ENCODE data around the gene TXNL4A.

TXNL4A gene

DNA sequence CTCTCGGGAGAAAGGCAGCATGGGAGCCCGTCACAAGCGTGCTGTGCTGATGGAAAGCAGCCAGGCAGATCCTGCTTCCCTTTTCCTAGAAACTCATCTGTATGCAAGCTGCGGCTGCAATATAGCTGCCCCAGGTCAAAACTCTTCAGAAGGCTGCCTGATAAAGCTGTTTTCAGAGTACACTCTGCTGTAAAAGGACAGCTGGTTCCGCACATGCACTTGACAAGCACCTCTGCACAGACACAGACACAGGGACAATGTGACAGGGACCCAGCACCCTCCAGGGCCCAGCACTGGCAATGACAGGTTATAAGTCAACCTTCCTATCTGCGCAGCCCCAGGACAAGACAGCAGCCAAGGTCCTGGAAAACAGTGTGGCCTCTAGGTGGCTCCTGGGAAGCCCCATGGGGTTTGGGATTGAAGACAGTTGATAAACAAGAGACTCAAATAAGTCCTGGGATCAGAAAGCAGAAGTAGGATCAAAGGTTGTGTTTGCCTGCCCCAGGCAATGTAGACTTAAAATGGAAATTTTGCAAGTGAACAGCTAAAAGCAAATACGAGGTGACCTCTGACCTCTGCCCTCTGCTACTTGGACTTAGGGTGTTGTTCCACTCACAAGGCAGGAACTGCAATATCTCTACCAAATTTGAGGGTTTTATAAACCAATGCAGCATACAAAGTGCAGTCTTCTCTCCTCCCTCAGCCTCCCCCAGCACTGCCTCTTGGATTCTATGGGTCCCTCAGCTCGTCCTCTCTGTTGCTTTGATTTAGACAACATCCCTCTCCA is 53.9 kb downstream of the TXNL4A start:
- Histone ChIP-seq H3K9me3 (ENCODE audit: control insufficient read depth, low read length) (peaks cover 24% of the 10 kb centered on the region), H3K4me1 (ENCODE audit: control insufficient read depth, insufficient read depth, low read length, poor library complexity, severe bottlenecking) (no peaks in the 10 kb centered on the region), H3K27ac (ENCODE audit: low read depth, low read length, severe bottlenecking) (no peak overlapping the region), H3K36me3 (ENCODE audit: control insufficient read depth, insufficient read depth, low read length) (peaks cover 48% of the 10 kb centered on the region), H3K4me3 (ENCODE audit: extremely low read depth, insufficient read depth, low read length, poor library complexity, severe bottlenecking) (no peak overlapping the region)
- WGBS, 2 experiments (ENCODE audit: insufficient coverage in 2 of 2): 90 to 93% methylated on average over 7 to 8 of the region's 8 CpGs

DNA sequence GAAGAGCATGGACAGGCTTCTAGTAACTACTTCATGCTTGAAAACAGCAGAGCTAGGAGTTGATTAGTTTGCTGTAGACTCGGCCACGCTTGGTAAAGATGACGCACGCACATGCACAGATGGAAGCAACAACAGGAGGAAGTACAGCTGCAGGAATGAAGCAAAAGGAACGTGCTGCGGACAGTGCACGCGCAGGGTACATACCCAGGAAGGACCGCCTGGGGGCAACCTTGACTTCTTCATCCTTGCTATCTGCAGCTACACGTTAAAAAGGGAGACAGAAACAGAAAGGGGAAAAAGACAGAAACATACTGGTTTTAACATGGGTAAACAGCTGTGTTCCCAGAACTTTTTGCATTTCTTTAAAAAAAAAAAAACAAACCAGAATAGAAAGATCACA is 54.6 kb downstream of the TXNL4A start:
- H3K4me3 ChIP-seq (ENCODE audit: extremely low read depth, insufficient read depth, low read length, poor library complexity, severe bottlenecking): no peak overlapping the region
- H3K27ac ChIP-seq (ENCODE audit: low read depth, low read length, severe bottlenecking): no peak overlapping the region
- H3K9me3 ChIP-seq (ENCODE audit: control insufficient read depth, low read length): peaks cover 28% of the 10 kb centered on the region
- H3K36me3 ChIP-seq (ENCODE audit: control insufficient read depth, insufficient read depth, low read length): peaks cover 55% of the 10 kb centered on the region
- 72 to 79% methylated on average over 7 to 9 of the region's 10 CpGs for WGBS, 2 experiments (ENCODE audit: insufficient coverage in 2 of 2)
- no peaks in the 10 kb centered on the region for H3K4me1 ChIP-seq (ENCODE audit: control insufficient read depth, insufficient read depth, low read length, poor library complexity, severe bottlenecking)

DNA sequence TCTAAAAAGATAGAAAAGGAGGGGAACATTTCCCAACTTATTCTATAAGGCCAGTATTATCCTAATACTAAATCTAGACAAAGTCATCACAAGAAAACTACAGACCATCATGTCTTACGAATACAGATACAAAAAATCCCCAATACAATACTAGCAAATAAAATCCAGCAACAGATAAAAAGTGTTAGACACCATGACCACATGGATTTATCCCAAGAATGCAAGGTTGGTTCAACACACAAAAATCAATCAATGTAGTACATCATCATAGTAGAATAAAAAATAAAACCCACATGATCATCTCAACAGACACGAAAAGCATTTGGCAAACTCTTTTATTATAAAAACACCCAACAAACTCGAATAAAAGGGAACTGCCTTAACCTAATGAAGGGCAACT is 55.5 kb downstream of the TXNL4A start:
- WGBS, 2 experiments (ENCODE audit: insufficient coverage in 2 of 2): 83% methylated on average over 1 of the region's 3 CpGs; no CpG with 5 or more reads in 1 of the 2 experiments
- peaks cover 51% of the 10 kb centered on the region for H3K36me3 ChIP-seq (ENCODE audit: control insufficient read depth, insufficient read depth, low read length)
- H3K9me3 ChIP-seq (ENCODE audit: control insufficient read depth, low read length): peaks cover 28% of the 10 kb centered on the region
- no peak overlapping the region for H3K27ac ChIP-seq (ENCODE audit: low read depth, low read length, severe bottlenecking)
- H3K4me3 ChIP-seq (ENCODE audit: extremely low read depth, insufficient read depth, low read length, poor library complexity, severe bottlenecking): no peak overlapping the region
- no peaks in the 10 kb centered on the region for H3K4me1 ChIP-seq (ENCODE audit: control insufficient read depth, insufficient read depth, low read length, poor library complexity, severe bottlenecking)

DNA sequence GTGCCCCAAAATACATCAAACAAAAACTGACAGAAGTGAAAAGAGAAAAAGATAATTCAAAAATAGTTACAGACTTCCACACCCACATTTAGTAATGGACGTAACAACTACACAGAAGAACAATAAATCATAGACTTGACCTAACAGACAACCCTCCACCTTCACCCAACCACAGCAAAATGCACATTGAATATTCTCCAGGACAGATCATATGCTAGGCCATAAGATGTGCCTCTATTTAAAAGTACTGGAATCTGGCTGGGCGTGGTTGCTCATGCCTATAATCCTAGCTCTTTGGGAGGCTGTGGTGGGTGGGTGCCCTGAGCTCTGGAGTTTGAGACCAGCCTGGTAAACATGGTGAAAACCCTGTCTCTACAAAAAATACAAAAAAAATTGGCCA is 56.9 kb downstream of the TXNL4A start:
- Histone ChIP-seq H3K9me3 (ENCODE audit: control insufficient read depth, low read length) (peaks cover 24% of the 10 kb centered on the region), H3K4me3 (ENCODE audit: extremely low read depth, insufficient read depth, low read length, poor library complexity, severe bottlenecking) (no peak overlapping the region), H3K36me3 (ENCODE audit: control insufficient read depth, insufficient read depth, low read length) (peaks cover 52% of the 10 kb centered on the region), H3K27ac (ENCODE audit: low read depth, low read length, severe bottlenecking) (no peak overlapping the region), H3K4me1 (ENCODE audit: control insufficient read depth, insufficient read depth, low read length, poor library complexity, severe bottlenecking) (no peaks in the 10 kb centered on the region)
- WGBS, 2 experiments (ENCODE audit: insufficient coverage in 2 of 2): 93% methylated on average over 2 of the region's 2 CpGs; no CpG with 5 or more reads in 1 of the 2 experiments

DNA sequence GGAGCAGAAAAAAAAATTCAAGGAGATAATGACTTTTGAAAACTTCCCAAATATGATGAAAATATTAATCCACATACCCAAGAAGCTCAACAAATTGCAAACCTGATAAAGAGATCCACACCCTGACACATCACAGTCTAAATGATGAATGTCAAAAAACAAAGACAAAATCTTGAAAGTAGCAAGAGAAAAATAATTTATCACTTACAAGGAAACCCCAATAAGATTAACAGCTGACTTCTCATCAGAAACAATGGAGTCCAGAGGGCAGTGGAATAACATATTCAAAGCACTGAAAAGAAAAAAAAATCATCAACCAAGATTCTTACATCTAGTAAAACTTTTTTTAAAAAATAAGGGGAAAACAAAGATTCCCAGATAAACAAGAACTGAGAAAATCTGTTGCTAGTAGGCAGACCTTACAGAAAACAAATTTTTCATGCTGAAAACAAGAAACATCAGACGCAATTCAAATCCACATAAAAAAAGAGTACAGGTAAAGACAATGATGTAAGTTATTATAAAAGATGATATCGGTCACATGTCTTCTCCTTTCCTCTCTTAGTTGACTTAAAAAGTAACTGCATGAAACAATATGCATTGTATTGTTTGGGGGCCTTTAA is 58.2 kb downstream of the TXNL4A start:
- no CpG with 5 or more reads among the region's 2 CpGs for WGBS, 2 experiments (ENCODE audit: insufficient coverage in 2 of 2)
- Histone ChIP-seq H3K27ac (ENCODE audit: low read depth, low read length, severe bottlenecking) (no peak overlapping the region), H3K36me3 (ENCODE audit: control insufficient read depth, insufficient read depth, low read length) (peaks cover 44% of the 10 kb centered on the region), H3K4me3 (ENCODE audit: extremely low read depth, insufficient read depth, low read length, poor library complexity, severe bottlenecking) (no peak overlapping the region), H3K9me3 (ENCODE audit: control insufficient read depth, low read length) (peaks cover 20% of the 10 kb centered on the region), H3K4me1 (ENCODE audit: control insufficient read depth, insufficient read depth, low read length, poor library complexity, severe bottlenecking) (no peaks in the 10 kb centered on the region)

DNA sequence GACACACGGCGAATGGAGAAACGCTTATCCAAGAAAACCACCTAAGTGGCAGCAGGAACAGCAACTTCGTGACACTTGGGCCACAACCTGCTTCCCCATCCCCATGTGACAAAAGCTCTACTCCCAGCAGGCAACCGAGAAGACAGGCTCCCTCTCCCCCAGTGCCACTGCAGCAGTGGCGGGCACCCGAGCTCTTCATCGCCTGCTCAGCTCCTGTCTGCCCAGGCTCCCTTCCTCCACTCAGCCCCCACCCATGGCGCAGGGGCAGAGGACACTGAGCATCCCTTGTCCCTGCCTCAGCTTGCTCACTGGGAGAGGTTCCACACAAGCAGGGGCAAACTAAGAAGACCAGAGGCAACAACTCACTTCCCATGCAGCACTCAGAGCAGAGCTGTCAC is 59.8 kb downstream of the TXNL4A start:
- no peaks in the 10 kb centered on the region for H3K4me1 ChIP-seq (ENCODE audit: control insufficient read depth, insufficient read depth, low read length, poor library complexity, severe bottlenecking)
- peaks cover 20% of the 10 kb centered on the region for H3K9me3 ChIP-seq (ENCODE audit: control insufficient read depth, low read length)
- WGBS, 2 experiments (ENCODE audit: insufficient coverage in 2 of 2): 96 to 97% methylated on average over 9 of the region's 9 CpGs
- H3K4me3 ChIP-seq (ENCODE audit: extremely low read depth, insufficient read depth, low read length, poor library complexity, severe bottlenecking): no peak overlapping the region
- peaks cover 48% of the 10 kb centered on the region for H3K36me3 ChIP-seq (ENCODE audit: control insufficient read depth, insufficient read depth, low read length)
- no peak overlapping the region for H3K27ac ChIP-seq (ENCODE audit: low read depth, low read length, severe bottlenecking)

DNA sequence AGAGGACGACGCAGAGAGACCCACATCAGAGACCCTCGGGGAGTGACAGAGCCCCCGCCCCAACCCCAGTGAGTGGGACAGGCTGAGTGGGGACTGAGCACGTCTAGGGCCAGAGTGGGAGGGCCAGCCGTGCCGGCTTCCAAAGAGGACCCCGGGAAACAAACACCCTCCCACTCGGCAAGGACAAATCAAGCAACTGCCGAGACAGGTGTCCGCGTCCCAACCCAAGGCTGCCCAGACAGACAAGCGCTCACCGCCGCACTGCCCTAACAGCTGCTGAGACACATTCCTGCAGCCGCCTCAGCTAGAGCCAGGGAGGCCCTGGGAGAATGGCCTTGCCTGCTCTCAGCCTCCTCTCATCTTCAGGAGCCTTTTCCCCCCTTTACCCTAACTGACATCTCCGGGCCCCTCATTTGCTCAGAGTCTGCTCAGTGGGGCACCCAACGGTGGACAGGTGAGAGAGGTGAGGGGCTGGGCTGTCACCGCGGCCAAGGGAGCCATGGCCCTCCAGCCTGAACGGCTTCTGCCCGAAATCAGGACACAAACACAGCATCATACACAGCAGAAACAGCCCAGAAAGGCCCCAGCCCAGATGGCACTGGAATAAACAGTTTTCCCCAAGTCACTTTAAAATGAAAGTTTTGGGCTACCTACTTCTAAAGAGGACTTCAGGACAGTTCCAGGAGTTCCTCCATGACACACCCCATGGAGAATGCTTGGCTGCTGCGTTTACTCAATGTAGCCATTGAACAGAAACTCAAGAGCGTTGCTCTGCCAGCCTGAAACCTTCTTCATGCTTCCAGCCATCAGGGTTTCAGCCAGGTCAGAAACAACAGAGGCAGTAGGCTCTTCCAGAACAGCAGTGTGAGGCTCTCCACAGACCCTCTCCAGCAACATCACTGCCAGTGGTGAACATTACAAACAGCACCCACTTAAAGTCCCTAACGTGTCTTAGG is 60.5 kb downstream of the TXNL4A start:
- Histone ChIP-seq H3K36me3 (ENCODE audit: control insufficient read depth, insufficient read depth, low read length) (peaks cover 51% of the 10 kb centered on the region), H3K4me1 (ENCODE audit: control insufficient read depth, insufficient read depth, low read length, poor library complexity, severe bottlenecking) (no peaks in the 10 kb centered on the region), H3K4me3 (ENCODE audit: extremely low read depth, insufficient read depth, low read length, poor library complexity, severe bottlenecking) (no peak overlapping the region), H3K27ac (ENCODE audit: low read depth, low read length, severe bottlenecking) (no peak overlapping the region), H3K9me3 (ENCODE audit: control insufficient read depth, low read length) (peaks cover 20% of the 10 kb centered on the region)
- WGBS, 2 experiments (ENCODE audit: insufficient coverage in 2 of 2): 86 to 87% methylated on average over 20 to 23 of the region's 25 CpGs

DNA sequence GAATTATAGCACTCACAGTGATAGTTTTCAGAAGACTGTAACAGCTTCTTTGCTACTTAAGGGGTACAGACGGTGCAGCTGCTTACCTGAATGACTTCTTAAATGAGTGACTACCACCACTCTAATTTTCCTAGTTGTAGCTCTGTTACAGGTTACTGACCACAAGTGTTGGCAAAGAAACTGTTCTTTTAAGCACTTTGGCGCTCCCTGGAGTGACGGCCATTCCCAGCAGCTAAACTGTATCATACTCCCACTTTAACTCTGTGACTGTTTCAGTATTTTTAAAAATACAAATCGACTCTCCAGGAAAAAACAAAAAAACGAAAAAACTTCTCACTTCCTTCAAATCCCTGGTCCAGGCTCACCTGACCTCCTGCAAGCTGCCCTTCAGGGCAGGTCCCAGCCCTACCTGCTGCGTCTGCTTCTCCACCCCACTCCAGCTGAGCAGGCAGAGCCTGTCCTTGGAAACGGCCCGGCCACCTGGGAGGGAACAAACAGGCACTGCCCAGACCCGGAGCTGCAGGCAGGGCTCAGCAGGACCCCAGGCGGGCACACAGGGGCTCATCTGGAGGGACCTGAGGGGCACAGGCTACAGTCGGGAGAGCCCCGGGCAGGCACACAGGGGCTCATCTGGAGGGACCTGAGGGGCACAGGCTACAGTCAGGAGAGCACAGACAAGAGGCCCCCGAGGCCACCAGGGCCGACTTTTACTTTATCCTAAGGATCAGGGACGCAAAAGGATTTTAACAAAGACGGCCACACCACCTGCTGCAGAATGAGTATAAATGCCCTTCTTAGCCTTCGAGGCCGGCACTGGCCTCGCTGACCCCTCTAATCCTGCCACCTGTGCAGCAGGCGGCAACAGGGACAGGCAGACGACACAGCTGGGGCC is 61.4 kb downstream of the TXNL4A start:
- no peak overlapping the region for H3K27ac ChIP-seq (ENCODE audit: low read depth, low read length, severe bottlenecking)
- WGBS, 2 experiments (ENCODE audit: insufficient coverage in 2 of 2): 86% methylated on average over 20 of the region's 21 CpGs
- H3K9me3 ChIP-seq (ENCODE audit: control insufficient read depth, low read length): peaks cover 20% of the 10 kb centered on the region
- peaks cover 55% of the 10 kb centered on the region for H3K36me3 ChIP-seq (ENCODE audit: control insufficient read depth, insufficient read depth, low read length)
- no peak overlapping the region for H3K4me3 ChIP-seq (ENCODE audit: extremely low read depth, insufficient read depth, low read length, poor library complexity, severe bottlenecking)
- no peaks in the 10 kb centered on the region for H3K4me1 ChIP-seq (ENCODE audit: control insufficient read depth, insufficient read depth, low read length, poor library complexity, severe bottlenecking)

DNA sequence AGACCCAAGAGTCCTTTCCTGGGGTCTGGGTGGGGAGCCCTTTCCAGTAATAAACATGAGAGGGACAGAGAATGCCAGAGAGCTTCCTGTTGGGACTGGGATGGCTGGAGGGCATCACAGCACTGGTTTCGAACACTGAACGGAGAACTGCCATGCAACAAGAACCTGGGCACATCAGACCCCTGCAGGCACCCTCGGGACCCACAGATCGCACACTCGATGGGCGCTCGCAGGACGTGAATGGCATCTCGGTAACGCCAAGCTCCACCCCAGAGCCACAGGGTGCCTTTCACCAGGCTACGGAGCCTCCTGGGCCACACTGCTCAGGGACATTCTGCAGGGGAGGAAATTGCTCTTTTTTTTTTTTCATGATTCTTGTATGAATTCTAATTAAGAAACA is 62.1 kb downstream of the TXNL4A start:
- H3K4me1 ChIP-seq (ENCODE audit: control insufficient read depth, insufficient read depth, low read length, poor library complexity, severe bottlenecking): no peaks in the 10 kb centered on the region
- WGBS, 2 experiments (ENCODE audit: insufficient coverage in 2 of 2): 84 to 89% methylated on average over 10 to 11 of the region's 11 CpGs
- no peak overlapping the region for H3K4me3 ChIP-seq (ENCODE audit: extremely low read depth, insufficient read depth, low read length, poor library complexity, severe bottlenecking)
- H3K36me3 ChIP-seq (ENCODE audit: control insufficient read depth, insufficient read depth, low read length): peaks cover 50% of the 10 kb centered on the region
- peaks cover 16% of the 10 kb centered on the region for H3K9me3 ChIP-seq (ENCODE audit: control insufficient read depth, low read length)
- no peak overlapping the region for H3K27ac ChIP-seq (ENCODE audit: low read depth, low read length, severe bottlenecking)
